LHCN-M2 (cell line): Measurements from ENCODE around the gene PGPEP1. TPM values are rescaled to one million over a fixed set of nuclear protein-coding genes. Genes with fewer than 3 reads are reported as not detected.
"Not testable (repeated sequence)": the region's sequence is repeated elsewhere in the genome, so short reads cannot be mapped to it uniquely, and the experiment has no call there.

Experiments
- DNase-seq: peaks from one replicate; pipeline ENCODE4 v3.0.0-alpha.2; 2012; ENCODE audit warnings: low read depth
- total RNA-seq: library from RNA; depleted of rRNA; stranded (reverse); fragments of >200 nt; gene quantifications from 2 replicates; pipeline ENCODE4 v1.2.3, GENCODE V29; 2014

The PGPEP1 gene
- total RNA-seq, 1 experiment from 2014 or later, result 11.0 TPM

DNA sequence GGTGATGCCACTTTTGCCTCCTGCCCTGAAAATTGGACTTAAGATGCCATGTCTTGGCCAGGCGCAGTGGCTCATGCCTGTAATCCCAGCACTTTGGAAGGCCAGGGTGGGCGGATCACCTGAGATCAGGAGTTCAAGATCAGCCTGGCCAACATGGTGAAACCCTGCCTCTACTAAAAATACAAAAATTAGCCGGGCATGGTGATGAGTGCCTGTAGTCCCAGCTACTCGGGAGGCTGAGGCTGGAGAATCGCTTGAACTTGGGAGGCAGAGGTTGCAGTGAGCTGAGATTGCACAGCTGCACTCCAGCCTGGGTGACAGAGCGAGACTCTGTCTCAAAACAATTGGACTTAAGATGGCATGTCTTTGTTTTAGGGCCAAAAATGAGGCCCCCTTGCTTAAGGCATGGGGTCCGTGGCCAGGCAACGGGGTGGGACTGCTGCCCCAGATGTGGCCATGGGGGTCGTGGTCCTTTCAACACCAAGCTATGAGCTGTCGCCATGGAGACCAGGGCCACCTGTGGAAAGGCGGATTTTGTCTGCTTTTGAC is 24.0 kb downstream of the PGPEP1 start:
- not testable (repeated sequence) for DNase-seq

DNA sequence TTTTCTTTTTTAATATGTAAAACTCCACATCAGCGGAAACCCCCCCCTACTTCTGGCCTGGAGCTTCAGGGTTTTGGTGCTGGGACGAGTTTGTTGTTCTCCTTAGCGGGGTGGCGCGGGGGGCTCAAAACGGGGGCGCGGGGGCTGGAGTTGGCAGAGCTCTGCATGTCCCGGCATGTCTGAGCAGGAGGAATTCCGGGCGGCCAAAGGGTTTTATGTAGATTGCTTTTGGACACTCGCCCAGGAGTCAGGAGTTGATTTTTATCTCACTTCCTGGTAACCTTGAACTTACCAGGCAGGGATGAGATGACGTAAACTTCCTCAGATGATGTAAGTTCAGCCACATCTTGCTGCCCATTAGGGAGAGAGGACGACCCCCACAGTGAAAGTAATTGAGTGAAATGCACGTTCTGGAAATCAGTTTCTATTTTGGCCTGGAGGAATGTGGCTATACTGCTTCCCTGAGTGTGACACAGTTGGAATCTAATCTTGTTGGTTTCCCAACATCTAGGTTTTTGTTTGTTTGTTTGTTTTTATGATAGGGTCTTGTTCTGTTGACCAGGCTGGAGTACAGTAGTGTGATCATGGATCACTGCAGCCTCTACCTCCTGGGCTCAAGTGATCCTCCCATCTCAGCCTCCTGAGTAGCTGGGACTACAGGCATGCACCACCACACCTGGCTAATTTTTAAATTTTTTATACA is 24.6 kb downstream of the PGPEP1 start:
- DNase-seq, result peak; percentile 89

DNA sequence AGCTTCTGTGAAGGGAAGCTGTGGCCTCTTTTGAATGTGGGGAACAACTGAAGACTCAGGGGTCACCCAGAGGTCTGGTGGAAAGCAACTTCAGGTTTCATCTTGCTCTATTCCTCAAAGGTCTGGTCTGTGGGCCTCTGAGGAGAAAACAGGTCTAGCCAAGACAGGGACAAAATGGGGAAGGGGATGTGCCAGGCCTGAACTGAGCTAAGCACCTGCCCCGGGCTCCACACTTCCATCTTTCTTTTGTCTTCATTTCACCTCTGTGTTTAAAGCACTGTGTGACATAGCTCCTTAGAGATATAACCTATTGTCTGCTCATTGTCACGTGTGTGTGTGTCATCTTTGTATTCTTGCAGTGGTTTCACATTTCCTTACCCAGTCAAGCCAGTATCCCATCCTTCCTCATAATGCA is 25.6 kb downstream of the PGPEP1 start:
- DNase-seq, result peak; percentile 61

DNA sequence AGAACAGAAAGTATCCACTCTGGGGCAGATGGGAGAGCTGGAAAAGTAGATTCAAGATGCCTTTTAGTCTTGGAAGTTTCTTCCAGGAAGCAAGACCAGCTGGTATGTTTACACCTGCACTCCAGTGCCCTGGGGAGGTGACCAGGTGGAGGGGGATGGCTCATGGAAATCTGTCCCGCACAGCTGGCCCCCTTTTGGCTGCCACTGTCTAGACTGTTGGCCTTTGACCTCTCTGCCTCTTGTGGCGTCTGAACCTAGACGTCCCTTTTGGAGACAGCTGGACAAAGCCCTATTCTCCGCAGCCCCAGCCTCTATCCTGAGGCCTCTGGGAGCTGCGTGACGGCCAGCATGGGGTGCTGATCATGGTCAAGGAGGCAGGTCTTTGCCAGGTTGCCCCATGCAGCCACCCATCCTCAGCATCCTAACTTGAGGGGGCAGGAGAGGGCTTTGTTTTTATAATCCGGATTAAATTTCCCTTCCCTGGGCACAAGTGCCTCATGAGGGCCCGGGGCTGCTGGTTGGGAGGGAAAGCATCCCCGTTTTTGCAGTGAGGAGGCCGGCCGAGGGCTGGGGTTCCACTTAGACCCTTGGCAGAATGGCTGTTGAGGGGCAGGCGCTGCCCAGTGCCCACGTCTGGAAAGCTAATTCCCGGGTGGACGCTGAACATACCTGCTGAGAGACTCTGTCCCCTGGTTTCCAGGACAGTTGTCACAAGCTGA is 28.3 kb downstream of the PGPEP1 start:
- DNase-seq, result no peak

DNA sequence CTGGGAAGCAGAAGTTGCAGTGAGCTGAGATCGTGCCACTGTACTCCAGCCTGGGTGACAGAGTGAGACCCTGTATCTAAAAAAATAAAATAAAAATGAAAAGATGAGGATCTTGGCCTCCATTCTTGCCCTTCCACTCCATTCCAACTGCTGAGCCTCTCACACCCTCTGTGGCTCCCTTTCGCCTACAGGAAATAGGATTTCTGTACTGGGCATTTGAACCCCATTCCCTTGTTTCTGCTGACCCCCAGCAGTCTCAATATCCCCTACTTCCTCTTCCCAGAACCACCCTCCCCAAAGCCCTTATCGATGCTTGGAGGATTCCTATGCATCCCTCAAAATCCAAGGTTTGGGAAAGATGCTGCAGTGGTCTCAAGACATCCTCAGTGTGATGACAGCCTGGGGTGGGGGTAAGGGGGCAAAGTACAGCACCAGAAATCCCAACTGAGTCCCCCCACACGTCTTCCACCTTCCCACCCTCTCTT is 33.1 kb downstream of the PGPEP1 start:
- no peak for DNase-seq

DNA sequence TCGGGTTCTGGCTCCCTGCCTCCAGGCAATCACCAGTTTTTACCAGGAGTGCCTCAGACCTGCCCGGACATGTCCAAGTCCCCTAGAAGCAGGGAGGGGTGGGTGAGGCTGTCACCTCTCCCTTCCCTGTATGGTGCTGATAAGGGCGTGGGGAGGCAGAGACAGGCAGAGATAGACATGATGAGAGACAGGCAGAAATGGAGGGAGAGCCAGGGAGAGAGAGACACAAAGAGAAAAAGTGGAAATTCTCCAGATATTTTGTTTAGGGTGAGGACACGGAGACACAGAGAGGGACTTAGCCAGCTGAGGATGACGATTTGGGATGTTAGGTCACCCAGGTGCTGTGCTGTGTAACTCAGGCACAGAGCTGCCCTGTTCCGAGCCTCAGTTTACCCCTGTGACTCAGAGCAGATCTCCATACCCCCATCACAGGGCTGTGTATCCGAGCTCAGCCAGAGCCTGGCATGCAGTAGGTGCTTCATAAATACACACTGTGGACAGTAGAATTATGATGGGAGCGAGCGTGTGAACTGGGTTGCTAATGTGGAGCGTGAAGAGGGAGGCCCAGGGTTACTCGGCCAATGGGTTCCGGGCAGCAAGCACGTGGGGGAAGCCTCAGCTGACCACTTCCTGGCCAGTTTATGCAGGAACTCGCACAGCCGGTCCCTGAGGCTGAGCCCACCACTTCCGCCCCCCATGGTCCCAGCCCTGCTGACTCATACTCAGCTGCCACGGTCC is 33.7 kb downstream of the PGPEP1 start:
- DNase-seq, result peak; percentile 99

DNA sequence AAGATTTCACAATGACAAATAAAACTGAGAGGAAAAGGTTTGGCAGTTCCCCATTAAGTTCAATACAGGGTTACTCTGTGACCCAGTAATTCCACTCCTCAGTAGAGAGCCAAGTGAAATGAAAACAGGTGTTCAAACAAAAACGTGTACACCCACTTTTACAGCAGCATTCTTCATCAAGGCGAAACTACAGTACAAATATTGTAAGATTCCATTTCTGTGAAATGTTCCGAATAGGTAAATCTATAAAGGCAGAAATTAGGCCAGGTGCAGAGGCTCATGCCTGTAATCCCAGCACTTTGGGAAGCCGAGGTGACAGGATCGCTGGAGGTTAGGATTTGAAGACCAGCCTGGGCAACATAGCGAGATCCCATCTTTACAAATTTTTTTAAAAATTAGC is 36.6 kb downstream of the PGPEP1 start:
- no peak for DNase-seq

DNA sequence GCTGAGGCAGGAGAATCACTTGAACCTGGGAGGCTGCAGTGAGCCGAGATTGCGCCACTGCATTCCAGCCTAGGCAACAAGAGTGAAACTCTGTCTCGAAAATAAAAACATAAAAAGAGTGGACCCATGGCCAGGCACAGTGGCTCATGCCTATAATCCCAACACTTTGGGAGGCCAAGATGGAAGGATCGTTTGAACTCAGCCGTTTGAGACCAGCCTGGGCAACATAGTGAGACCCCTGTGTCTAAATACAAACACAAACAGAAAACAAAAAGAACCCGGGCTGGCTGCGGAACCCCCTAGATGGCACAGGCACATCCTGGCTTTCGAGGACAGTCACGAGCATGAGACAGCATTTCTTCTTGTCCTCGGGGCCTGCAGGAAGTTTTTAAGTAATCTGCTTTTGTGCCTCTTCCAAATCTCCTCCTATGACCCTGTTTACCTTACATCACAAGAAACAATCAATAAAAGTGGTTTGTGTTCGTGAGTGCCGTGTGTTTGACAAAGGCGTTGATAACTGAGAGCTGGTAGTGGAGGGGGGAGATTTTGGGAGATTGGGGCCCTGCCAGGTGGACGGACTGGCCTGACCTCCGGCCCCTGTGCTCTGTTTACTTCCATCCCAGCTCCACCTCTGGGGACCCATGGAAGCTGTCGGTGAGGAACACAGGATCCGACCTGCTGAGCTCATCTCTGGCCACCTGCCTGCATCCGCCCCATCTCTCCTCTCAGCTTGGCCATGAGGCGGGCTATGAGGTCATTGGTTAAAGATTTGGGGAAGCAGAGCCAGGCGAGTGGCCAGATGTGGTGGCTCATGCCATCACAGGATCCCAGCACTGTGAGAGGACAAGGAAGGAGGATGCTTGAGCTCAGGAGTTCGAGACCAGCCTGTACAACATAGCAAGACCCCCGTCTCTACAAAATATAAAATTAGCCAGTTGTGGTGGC is 39.7 kb downstream of the PGPEP1 start:
- no peak for DNase-seq

DNA sequence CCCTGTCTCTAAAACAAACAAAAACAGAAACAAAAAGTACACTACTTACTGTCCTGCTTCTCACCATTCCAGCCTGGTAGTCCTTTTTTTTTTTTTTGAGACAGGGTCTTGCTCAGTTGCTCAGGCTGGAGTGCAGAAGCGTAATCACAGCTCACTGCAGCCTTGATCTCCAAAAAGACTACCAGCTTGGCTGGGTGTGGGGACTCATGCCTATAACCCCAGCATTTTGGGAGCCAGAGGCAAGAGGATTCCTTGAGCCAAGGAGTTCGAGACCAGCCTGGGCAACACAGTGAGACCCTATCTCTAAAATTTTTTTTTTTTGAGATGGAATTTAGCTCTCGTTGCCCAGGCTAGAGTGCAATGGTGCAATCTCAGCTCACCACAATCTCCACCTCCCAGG is 40.4 kb downstream of the PGPEP1 start:
- no peak for DNase-seq

DNA sequence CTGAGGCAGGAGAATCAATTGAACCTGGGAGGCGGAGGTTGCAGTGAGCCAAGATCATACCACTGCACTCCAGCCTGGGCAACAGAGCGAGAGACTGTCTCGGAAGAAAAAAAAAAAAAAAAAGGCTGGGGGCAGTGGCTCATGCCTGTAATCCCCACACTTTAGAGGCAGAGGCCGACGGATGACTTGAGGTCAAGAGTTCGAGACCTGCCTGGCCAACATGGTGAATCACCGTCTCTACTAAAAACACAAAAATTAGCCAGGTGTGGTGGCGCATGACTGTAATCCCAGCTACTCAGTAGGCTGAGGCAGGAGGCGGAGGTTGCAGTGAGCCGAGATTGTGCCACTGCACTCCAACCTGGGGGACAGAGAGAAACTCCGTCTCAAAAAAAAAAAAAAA is 43.2 kb downstream of the PGPEP1 start:
- DNase-seq, result not testable (repeated sequence)

DNA sequence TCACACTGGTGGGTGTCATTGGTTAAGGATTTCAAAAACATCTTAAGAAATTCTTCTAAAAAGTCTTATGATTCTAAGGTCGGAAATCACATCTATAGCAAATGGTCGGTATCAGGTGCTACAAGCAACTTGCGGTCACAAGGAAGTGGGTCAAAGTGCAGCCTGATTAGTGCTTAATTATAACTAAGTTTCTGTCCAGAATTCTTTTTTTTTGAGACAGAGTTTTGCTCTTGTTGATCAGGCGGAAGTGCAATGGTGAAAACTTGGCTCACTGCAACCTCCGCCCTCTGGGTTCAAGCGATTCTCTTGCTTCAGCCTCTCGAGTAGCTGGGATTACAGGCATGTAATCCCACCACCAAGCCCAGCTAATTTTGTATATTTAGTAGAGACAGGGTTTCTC is 44.4 kb downstream of the PGPEP1 start:
- DNase-seq, result no peak

DNA sequence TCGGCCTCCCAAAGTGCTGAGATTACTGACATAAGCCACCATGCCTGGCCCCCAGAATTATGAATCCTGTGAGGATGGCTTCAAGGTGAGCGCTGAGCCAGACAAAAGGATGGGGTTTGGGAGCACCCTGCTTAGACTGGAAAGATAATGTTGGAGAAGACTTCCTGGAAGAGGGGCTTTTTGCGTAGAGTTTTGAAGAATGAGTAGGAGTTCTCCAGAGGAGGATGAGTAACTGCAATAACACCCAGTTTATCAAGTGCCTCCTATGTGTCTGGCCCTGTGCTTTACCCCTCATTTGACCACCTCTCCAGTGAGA is 44.9 kb downstream of the PGPEP1 start:
- no peak for DNase-seq

DNA sequence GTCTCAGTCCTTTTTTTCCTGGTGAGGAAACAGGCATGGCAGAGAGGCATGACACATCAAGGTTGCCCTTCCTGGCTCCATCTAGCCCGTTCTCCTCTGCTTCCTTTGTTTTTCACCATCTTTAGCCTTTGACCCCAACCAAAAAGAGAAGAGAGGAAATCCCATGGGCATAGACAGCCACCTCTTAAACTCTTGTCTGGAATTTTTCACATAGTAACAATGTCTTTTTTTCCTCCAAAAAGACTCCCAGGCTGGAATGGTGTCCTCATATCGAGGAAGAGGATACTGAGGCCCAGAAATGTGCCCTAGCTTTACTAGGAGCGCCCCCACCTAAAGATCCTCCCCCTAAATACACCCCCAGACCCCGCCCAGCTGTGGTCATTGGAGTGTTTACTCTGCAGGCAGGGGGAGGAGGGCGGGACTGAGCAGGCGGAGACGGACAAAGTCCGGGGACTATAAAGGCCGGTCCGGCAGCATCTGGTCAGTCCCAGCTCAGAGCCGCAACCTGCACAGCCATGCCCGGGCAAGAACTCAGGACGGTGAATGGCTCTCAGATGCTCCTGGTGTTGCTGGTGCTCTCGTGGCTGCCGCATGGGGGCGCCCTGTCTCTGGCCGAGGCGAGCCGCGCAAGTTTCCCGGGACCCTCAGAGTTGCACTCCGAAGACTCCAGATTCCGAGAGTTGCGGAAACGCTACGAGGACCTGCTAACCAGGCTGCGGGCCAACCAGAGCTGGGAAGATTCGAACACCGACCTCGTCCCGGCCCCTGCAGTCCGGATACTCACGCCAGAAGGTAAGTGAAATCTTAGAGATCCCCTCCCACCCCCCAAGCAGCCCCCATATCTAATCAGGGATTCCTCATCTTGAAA is 45.5 kb downstream of the PGPEP1 start, which contains the start of gene GDF15:
GDF15 (plus strand) TSS at position 484 of the 868 bp plus-strand sequence; CDS start at position 516, 32 bp downstream.
- peak; percentile 94 for DNase-seq

DNA sequence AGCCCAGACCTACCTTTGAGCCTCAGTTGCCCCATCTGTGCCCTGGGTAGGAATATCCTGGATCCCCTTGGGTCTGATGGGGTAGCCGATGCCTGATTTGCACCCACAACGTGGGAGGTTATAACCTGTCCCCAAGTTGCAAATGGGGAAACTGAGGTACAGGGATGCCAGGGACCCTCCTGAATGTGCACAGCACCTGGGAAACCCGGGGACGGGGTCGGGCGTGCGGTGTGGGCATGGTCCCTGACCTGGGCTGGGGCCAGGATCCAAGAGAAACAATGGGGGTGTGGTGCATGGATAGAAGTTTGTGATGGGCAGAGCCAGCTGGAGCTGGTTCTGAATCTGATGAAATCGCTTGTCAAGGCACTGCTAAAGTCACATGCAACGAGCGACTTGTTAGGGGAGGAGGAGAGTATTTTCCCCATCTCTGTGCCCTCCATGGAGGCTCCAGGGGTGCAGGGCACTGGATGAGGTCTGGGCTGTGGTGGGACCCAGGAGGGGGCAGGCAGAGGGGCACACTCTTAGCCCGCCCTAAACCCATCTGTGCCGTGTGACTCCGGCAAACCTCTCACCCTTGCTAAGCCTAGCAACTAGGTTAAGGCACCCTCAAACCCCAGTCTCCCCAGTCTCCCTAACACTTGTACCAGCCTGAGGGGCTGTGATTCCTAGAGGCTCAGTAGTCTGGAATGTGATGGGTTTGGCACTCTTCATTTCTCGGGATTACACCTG is 46.3 kb downstream of the PGPEP1 start:
- peak; percentile 85 for DNase-seq

DNA sequence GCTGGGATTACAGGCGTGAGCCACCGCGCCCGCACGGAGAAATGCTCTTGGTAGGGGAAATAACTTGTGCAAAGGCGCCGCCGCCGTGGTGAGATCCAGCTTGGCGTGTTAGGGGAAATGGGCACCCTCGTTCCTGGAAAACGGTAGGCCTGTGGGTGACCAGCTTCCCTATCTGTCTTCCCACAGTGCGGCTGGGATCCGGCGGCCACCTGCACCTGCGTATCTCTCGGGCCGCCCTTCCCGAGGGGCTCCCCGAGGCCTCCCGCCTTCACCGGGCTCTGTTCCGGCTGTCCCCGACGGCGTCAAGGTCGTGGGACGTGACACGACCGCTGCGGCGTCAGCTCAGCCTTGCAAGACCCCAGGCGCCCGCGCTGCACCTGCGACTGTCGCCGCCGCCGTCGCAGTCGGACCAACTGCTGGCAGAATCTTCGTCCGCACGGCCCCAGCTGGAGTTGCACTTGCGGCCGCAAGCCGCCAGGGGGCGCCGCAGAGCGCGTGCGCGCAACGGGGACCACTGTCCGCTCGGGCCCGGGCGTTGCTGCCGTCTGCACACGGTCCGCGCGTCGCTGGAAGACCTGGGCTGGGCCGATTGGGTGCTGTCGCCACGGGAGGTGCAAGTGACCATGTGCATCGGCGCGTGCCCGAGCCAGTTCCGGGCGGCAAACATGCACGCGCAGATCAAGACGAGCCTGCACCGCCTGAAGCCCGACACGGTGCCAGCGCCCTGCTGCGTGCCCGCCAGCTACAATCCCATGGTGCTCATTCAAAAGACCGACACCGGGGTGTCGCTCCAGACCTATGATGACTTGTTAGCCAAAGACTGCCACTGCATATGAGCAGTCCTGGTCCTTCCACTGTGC is 47.9 kb downstream of the PGPEP1 start:
- no peak for DNase-seq

DNA sequence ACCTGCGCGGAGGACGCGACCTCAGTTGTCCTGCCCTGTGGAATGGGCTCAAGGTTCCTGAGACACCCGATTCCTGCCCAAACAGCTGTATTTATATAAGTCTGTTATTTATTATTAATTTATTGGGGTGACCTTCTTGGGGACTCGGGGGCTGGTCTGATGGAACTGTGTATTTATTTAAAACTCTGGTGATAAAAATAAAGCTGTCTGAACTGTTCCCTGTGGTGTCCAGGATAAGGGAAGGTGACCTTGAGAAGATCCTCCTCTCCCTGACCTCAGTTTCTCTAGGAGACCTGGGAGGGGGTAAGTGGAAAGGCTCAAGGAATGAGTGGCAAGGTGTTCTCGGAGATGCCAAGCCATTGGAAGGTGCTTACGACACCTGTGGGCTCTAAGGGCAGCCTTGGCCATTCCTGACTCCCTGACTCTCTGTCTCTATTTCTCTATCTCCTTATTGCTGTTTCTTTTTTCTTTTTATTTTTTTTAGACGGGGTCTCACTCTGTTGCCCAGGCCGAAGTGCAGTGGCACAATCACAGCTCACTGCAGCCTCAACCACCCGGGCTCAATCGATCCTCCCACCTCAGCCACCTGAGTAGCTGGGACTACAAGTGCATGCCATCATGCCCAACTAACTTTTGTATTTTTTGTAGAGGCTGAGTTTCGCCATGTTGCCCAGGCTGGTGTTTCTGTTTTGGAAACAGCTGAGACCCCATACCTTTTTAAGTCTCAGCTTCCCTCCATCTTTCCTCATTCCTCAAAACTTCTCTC is 48.7 kb downstream of the PGPEP1 start:
- DNase-seq, result no peak

DNA sequence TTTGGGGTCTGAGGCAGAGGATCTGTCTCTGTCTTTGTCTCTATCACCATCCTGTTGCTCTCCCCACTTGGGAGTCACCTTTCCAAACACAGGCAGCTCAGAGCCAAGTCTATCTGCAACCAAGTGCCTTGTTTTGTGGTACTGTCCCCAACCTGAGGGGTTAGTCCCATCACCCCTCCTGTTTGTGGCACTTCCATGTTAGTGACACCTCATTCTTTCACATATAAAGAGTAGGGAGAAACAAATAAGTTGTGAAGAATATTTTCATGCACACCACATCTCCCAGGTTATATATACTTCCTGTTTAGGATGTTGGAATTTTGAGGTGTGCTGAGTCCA is 49.3 kb downstream of the PGPEP1 start:
- no peak for DNase-seq
